ENCODE data around the gene BAG5.
"Not testable (repeated sequence)": the region's sequence is repeated elsewhere in the genome, so short reads cannot be mapped to it uniquely, and the experiment has no call there.

BAG5 gene

GRCh38 chr14:103521951-103522563 lies 40.4 kb downstream of the BAG5 start:
- no peak for DNase-seq

GRCh38 chr14:103521438-103521950 lies 41.0 kb downstream of the BAG5 start:
- no peak for DNase-seq

- peak; percentile 30 to 36 for DNase-seq
Measured at GRCh38 chr14:103520657-103521437, 41.6 kb downstream of the BAG5 start.

GRCh38 chr14:103520269-103520656 lies 42.2 kb downstream of the BAG5 start:
- no peak for DNase-seq

GRCh38 chr14:103519837-103520212 lies 42.6 kb downstream of the BAG5 start:
- no peak for DNase-seq

GRCh38 chr14:103519043-103519836 lies 43.2 kb downstream of the BAG5 start:
- DNase-seq: no peak

- peak; percentile 60 to 62 for DNase-seq
Measured at GRCh38 chr14:103518422-103519042, 43.9 kb downstream of the BAG5 start.

- DNase-seq: no peak
Measured at GRCh38 chr14:103517721-103518421, 44.6 kb downstream of the BAG5 start.

GRCh38 chr14:103517174-103517566 lies 45.3 kb downstream of the BAG5 start:
- no peak for DNase-seq

- no peak for DNase-seq
Measured at GRCh38 chr14:103516426-103517173, 45.9 kb downstream of the BAG5 start.

GRCh38 chr14:103514596-103515421 lies 47.6 kb downstream of the BAG5 start:
- DNase-seq: no peak

GRCh38 chr14:103512701-103513611 lies 49.5 kb downstream of the BAG5 start:
- DNase-seq: no peak

- DNase-seq: not testable (repeated sequence)
Measured at GRCh38 chr14:103512180-103512579, 50.3 kb downstream of the BAG5 start.

- DNase-seq: no peak
Measured at GRCh38 chr14:103510724-103511693, 51.4 kb downstream of the BAG5 start.

GRCh38 chr14:103509864-103510723 lies 52.4 kb downstream of the BAG5 start:
- no peak for DNase-seq

GRCh38 chr14:103508521-103509329 lies 53.7 kb downstream of the BAG5 start:
- no peak for DNase-seq

Data from stimulated activated CD4-positive, alpha-beta T cell treated with anti-CD3 and anti-CD28 coated beads, Interleukin-2, amount 100 ng/mL, for 48 hours (primary cell).